Right lobe of liver (tissue), 6 donors: ENCODE data around the gene MINAR1. TPM values are rescaled to one million over a fixed set of nuclear protein-coding genes. Genes with fewer than 3 reads are reported as not detected.

Experiments used
- ATAC-seq, 4 donors: fragments of 200-7000 bp; cut with Tn5 transposase; one replicate each; pipeline ENCODE4 v1.9.1; 2020; ENCODE audit warnings: mild to moderate bottlenecking in 4 of 4, moderate library complexity in 4 of 4
- DNase-seq, 3 donors: peaks; one replicate each; pipeline ENCODE4 v3.0.0-alpha.2; 2020
- H3K27ac ChIP-seq, 3 donors: fragments of 200-600 bp; one replicate each; pipeline ENCODE4 v1.8.0; 2022
- H3K27me3 ChIP-seq, 2 donors: fragments of 200-600 bp; one replicate each; pipeline ENCODE4 v1.8.0; 2022
- H3K36me3 ChIP-seq, 4 donors: fragments of 200-600 bp; sonication (generic) in 1 of 4; one replicate each; pipeline versions ENCODE4 v1.5.1 to v1.8.0; 2017 to 2022; ENCODE audit warnings: control low read depth in 1 of 4
- H3K4me1 ChIP-seq, 4 donors: fragments of 200-600 bp; sonication (generic) in 1 of 4; one replicate each; pipeline versions ENCODE4 v1.5.1 to v1.8.0; 2017 to 2022; ENCODE audit warnings: control low read depth in 1 of 4
- H3K4me3 ChIP-seq, 3 donors: fragments of 200-600 bp; one replicate each; pipeline ENCODE4 v1.8.0; 2022
- H3K9me3 ChIP-seq, 4 donors: fragments of 200-600 bp; sonication (generic) in 1 of 4; one replicate each; pipeline versions ENCODE4 v1.5.1 to v1.8.0; 2017 to 2022; ENCODE audit warnings: control low read depth in 1 of 4
- POLR2A ChIP-seq: fragments of 450-650 bp; IDR thresholded peaks from one replicate; pipeline ENCODE4 v1.6.1; 2017; ENCODE audit warnings: antibody characterized with exemption, mild to moderate bottlenecking
- WGBS: methylation state at CpG from one replicate; pipeline ENCODE4 v1.1.6; 2018; ENCODE audit warnings: low coverage, low lambda C conversion rate; ENCODE audit not compliant: insufficient coverage; ENCODE audit errors: missing lambda C conversion rate; 5-methylcytosine and 5-hydroxymethylcytosine counted together
- intact Hi-C, 2 donors: fragments of 100-400 bp; cut with DNase I; formaldehyde crosslinking; loops; one replicate each; pipeline versions ENCODE4 v1.11.2 to v1.14.1; 2022
- total RNA-seq, 6 experiments: library from RNA; depleted of rRNA in 2 of 6; stranded (reverse); fragments of >200 nt in 2 of 6; fragmentation: NEBNext Ultra II Directional in 3 of 6; extraction: Animal tissue kit (Norgen Biotek cat#: 25700) in 3 of 6; gene quantifications; one replicate each; pipeline versions ENCODE4 v1.1.0 to v1.2.4, GENCODE V29; 2016 to 2023
- TF ChIP-seq, protein P1 (sequence below), 4 donors: fragments of 200-600 bp in 3 of 4; fragments of 450-650 bp in 1 of 4; IDR thresholded peaks; one replicate each; pipeline versions ENCODE4 v1.5.1 to v1.8.0; 2016 to 2022; ENCODE audit warnings: antibody characterized with exemption in 4 of 4, mild to moderate bottlenecking in 2 of 4
- donor health status: DM: no; HTN: yes; CAD: no.
- donor health status: DM: no; HTN: no; CAD: no.
- donor health status: DM: no; HTN: no; CAD: no.
- donor health status: DM: no; HTN: yes; CAD: no.
- donor health status: DM: no; HTN: yes; CAD: no.

The MINAR1 gene
- total RNA-seq, 6 experiments from 2014 or later, result 0.06 to 0.12 (median 0.07) TPM; not detected in 3

DNA sequence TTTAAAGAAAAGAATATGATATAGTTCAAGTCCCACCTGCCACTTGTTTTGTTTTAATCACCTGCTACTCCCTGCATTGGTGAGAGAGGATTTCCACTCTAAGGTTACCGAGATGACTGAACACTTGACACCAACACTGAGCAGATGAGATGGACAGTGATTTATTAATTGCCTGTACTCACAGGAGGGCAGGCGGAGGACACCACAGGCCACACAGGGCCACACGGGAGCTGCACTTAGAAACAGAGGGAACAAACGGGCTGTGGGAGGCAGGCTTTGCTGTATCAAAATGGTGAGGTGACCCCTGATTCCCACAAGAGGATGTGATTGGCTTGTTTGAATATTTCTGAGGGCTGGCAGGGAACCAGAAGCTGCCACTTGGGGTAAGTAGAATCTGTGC lies 10.8 kb downstream of the MINAR1 start:
- H3K27me3 ChIP-seq, result no peaks in the 10 kb centered on the region
- H3K27ac ChIP-seq, result no peak overlapping the region
- H3K4me3 ChIP-seq, result no peak overlapping the region
- DNase-seq (no peak), ATAC-seq (no peak)
- intact Hi-C loops, result no loop called here
- H3K36me3 ChIP-seq, result no peaks in the 10 kb centered on the region
- TF ChIP-seq, protein P1, sequence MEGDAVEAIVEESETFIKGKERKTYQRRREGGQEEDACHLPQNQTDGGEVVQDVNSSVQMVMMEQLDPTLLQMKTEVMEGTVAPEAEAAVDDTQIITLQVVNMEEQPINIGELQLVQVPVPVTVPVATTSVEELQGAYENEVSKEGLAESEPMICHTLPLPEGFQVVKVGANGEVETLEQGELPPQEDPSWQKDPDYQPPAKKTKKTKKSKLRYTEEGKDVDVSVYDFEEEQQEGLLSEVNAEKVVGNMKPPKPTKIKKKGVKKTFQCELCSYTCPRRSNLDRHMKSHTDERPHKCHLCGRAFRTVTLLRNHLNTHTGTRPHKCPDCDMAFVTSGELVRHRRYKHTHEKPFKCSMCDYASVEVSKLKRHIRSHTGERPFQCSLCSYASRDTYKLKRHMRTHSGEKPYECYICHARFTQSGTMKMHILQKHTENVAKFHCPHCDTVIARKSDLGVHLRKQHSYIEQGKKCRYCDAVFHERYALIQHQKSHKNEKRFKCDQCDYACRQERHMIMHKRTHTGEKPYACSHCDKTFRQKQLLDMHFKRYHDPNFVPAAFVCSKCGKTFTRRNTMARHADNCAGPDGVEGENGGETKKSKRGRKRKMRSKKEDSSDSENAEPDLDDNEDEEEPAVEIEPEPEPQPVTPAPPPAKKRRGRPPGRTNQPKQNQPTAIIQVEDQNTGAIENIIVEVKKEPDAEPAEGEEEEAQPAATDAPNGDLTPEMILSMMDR (IDR thresholded peaks at IDR 0.05), result no peak
- no peak for TF ChIP-seq POLR2A
- WGBS, result 69% methylated on average over 4 of the region's 4 CpGs
- no peaks in the 10 kb centered on the region for H3K9me3 ChIP-seq
- H3K4me1 ChIP-seq, result no peaks in the 10 kb centered on the region

DNA sequence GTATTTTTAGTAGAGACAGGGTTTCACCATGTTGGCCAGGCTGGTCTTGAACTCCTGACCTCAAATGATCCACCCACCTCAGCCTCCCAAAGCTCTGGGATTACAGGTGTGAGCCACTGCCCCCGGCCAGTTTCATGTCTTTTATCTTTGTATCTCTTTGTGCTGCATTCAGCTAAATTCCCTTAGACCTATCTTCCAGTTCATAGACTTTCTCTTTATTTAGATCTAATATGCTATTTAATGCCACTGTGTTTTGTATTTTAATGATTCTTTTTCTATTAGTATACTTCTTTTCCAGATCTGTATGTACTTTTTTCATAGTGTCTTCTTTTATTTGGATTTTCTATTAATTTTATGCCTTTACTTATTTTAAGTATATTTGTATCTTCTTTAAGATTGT lies 14.9 kb downstream of the MINAR1 start:
- Histone ChIP-seq H3K9me3 (no peaks in the 10 kb centered on the region), H3K27ac (no peak overlapping the region), H3K27me3 (no peaks in the 10 kb centered on the region), H3K4me1 (no peaks in the 10 kb centered on the region), H3K4me3 (no peak overlapping the region), H3K36me3 (no peaks in the 10 kb centered on the region)
- no peak for ATAC-seq
- intact Hi-C loops, result no loop called here
- no peak for DNase-seq
- TF ChIP-seq POLR2A, result no peak
- TF ChIP-seq, protein P1 (IDR thresholded peaks at IDR 0.05), result no peak
- WGBS, result 88% methylated on average over 1 of the region's 1 CpG

DNA sequence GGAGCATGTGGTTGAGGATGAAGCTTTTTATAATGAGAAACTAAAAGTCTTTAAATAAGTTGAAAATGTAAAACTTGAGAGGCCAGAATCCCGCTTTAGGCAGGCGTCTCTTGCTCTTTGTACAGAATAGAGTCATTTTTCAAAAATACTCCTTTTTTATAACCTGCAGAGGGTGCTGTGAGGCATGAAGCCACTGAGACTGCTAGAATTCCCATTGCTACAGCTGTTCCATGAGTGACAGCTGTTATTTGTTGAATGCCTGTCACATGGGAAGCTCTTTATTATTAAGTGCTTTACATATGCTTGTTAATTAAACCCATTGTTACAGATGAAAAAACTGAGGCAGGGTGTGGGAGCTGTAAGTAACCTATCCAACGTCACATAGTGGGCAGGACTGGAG lies 18.5 kb downstream of the MINAR1 start:
- Histone ChIP-seq H3K4me1 (no peaks in the 10 kb centered on the region), H3K9me3 (no peaks in the 10 kb centered on the region), H3K27ac (no peak overlapping the region), H3K36me3 (no peaks in the 10 kb centered on the region), H3K4me3 (no peak overlapping the region), H3K27me3 (no peaks in the 10 kb centered on the region)
- intact Hi-C loops, result no loop called here
- ATAC-seq, result no peak
- 59% methylated on average over 3 of the region's 3 CpGs for whole genome bisulfite sequencing
- DNase-seq, result no peak
- TF ChIP-seq, protein P1 (IDR thresholded peaks at IDR 0.05), result peak in 1 of 4 donors; percentile 23
- TF ChIP-seq POLR2A, result no peak

DNA sequence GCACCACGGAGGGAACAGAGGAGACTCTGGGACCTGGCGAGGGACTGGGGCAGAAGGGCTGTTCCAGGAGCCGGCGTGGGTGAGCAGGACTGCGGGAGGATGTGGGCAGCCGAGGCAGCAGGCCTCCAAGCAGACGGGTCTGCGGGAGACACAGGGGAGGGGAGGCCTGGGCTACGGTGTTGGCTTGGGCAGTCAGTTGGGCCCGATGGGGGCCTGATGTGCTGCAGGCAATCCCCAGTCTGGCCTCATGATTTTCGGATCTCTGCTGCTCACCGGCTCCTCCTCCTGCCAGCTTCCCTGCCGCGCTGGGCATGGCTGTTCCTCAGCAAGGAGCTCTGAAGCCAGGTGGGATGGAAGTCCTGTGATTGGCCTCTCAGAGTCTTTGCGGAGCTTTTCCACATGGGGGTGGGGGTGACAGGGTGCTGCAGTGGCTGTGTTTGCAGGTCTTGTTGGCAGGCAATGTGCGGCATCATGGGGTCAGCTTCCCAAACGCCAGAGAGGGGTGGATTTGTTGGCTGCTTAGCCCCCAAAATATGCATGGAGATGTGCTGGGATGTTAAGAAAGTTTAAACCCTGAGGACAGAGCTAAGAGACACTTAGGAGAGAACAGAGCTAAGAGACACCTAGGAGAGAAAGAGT lies 19.3 kb downstream of the MINAR1 start:
- intact Hi-C loops, result no loop called here
- DNase-seq (no peak), ATAC-seq (no peak)
- H3K27me3 ChIP-seq, result no peaks in the 10 kb centered on the region
- no peak overlapping the region for H3K4me3 ChIP-seq
- 78% methylated on average over 4 of the region's 17 CpGs for WGBS
- no peaks in the 10 kb centered on the region for H3K9me3 ChIP-seq
- H3K4me1 ChIP-seq, result no peaks in the 10 kb centered on the region
- TF ChIP-seq, protein P1 (IDR thresholded peaks at IDR 0.05), result no peak
- TF ChIP-seq POLR2A, result no peak
- no peak overlapping the region for H3K27ac ChIP-seq
- H3K36me3 ChIP-seq, result no peaks in the 10 kb centered on the region
